Adipocyte (in vitro differentiated cells): Measurements from ENCODE around the gene BPIFB2.

Experiments used
- DNase-seq: peaks from one replicate; pipeline ENCODE4 v3.0.0-alpha.2; 2015; ENCODE audit warnings: low read depth
- H3K27me3 ChIP-seq: replicated peaks from 2 replicates; pipeline ENCODE4 v1.7.0; 2013; ENCODE audit warnings: mild to moderate bottlenecking, low read length, moderate library complexity; ENCODE audit not compliant: control insufficient read depth, insufficient read depth
- H3K36me3 ChIP-seq: 2 replicates; pipeline ENCODE4 v1.7.0; 2013; ENCODE audit warnings: low read length, mild to moderate bottlenecking, moderate library complexity; ENCODE audit not compliant: control insufficient read depth, insufficient read depth, severe bottlenecking
- H3K4me1 ChIP-seq: 2 replicates; pipeline ENCODE4 v1.7.0; 2013; ENCODE audit warnings: mild to moderate bottlenecking, low read length, moderate library complexity; ENCODE audit not compliant: control insufficient read depth, insufficient read depth
- H3K4me3 ChIP-seq: 2 replicates; pipeline ENCODE4 v1.7.0; 2013; ENCODE audit warnings: mild to moderate bottlenecking, low read length, moderate library complexity
- H3K9ac ChIP-seq: 2 replicates; pipeline ENCODE4 v1.7.0; 2013; ENCODE audit warnings: mild to moderate bottlenecking, low read length, moderate library complexity
- H3K9me3 ChIP-seq: 2 replicates; pipeline ENCODE4 v1.7.0; 2013; ENCODE audit warnings: mild to moderate bottlenecking, low read length, moderate library complexity; ENCODE audit not compliant: control insufficient read depth

Gene BPIFB2

GRCh38 chr20:33004141-33004751, 3.3 kb upstream of the BPIFB2 start, which contains the start of gene SUN5:
TSS of gene SUN5 (minus strand) at chr20:33004433. CDS start at chr20:33004340, 93 bp downstream.
- Histone ChIP-seq H3K4me1 (no peaks in the 10 kb centered on the region), H3K4me3 (no peak within 1 kb of the TSS), H3K36me3 (no peaks in the 10 kb centered on the region), H3K9me3 (peaks cover 6% of the 10 kb centered on the region), H3K27me3 (peaks cover 31% of the 10 kb centered on the region), H3K9ac (no peak within 1 kb of the TSS)
- DNase-seq = no peak

GRCh38 chr20:33005132-33005566, 2.4 kb upstream of the BPIFB2 start:
- H3K4me3 ChIP-seq = no peak overlapping the region
- peaks cover 36% of the 10 kb centered on the region for H3K27me3 ChIP-seq
- no peak for DNase-seq
- H3K4me1 ChIP-seq = no peaks in the 10 kb centered on the region
- no peak overlapping the region for H3K9ac ChIP-seq
- H3K9me3 ChIP-seq = peaks cover 6% of the 10 kb centered on the region
- no peaks in the 10 kb centered on the region for H3K36me3 ChIP-seq

- DNase-seq = no peak
- Histone ChIP-seq H3K36me3 (no peaks in the 10 kb centered on the region), H3K9ac (no peak overlapping the region)
Measured at GRCh38 chr20:33005908-33006775, 1.4 kb upstream of the BPIFB2 start.

GRCh38 chr20:33006776-33007375, 628 bp upstream of the BPIFB2 start:
- Histone ChIP-seq H3K4me3 (no peak overlapping the region), H3K27me3 (peaks cover 44% of the 10 kb centered on the region), H3K4me1 (no peaks in the 10 kb centered on the region), H3K36me3 (no peaks in the 10 kb centered on the region), H3K9me3 (peaks cover 6% of the 10 kb centered on the region), H3K9ac (no peak overlapping the region)
- no peak for DNase-seq

More at GRCh38 chr20:33005908-33006775, 1.4 kb upstream of the BPIFB2 start:
- Histone ChIP-seq H3K9me3 (peaks cover 6% of the 10 kb centered on the region), H3K4me1 (no peaks in the 10 kb centered on the region), H3K27me3 (peaks cover 41% of the 10 kb centered on the region), H3K4me3 (no peak overlapping the region)

- H3K9ac ChIP-seq = no peak overlapping the region
- no peak for DNase-seq
- peaks cover 6% of the 10 kb centered on the region for H3K9me3 ChIP-seq
- H3K27me3 ChIP-seq = peaks cover 55% of the 10 kb centered on the region
- no peak overlapping the region for H3K4me3 ChIP-seq
- no peaks in the 10 kb centered on the region for H3K36me3 ChIP-seq
- H3K4me1 ChIP-seq = no peaks in the 10 kb centered on the region
Measured at GRCh38 chr20:33008336-33009213, 1.1 kb downstream of the BPIFB2 start.

GRCh38 chr20:33009214-33010132, 2.0 kb downstream of the BPIFB2 start:
- DNase-seq = no peak
- Histone ChIP-seq H3K27me3 (peaks cover 62% of the 10 kb centered on the region), H3K9ac (no peak overlapping the region), H3K4me1 (no peaks in the 10 kb centered on the region), H3K9me3 (peaks cover 6% of the 10 kb centered on the region), H3K36me3 (no peaks in the 10 kb centered on the region), H3K4me3 (no peak overlapping the region)

GRCh38 chr20:33010133-33010504, 2.6 kb downstream of the BPIFB2 start:
- no peaks in the 10 kb centered on the region for H3K36me3 ChIP-seq
- H3K9me3 ChIP-seq = peaks cover 4% of the 10 kb centered on the region
- no peak for DNase-seq
- H3K4me1 ChIP-seq = peaks cover 3% of the 10 kb centered on the region
- no peak overlapping the region for H3K9ac ChIP-seq
- peaks cover 68% of the 10 kb centered on the region for H3K27me3 ChIP-seq
- no peak overlapping the region for H3K4me3 ChIP-seq

- Histone ChIP-seq H3K9ac (no peak overlapping the region), H3K4me3 (no peak overlapping the region), H3K36me3 (no peaks in the 10 kb centered on the region), H3K4me1 (peaks cover 7% of the 10 kb centered on the region), H3K27me3 (peaks cover 75% of the 10 kb centered on the region), H3K9me3 (no peaks in the 10 kb centered on the region)
- DNase-seq = no peak
Measured at GRCh38 chr20:33010674-33011449, 3.4 kb downstream of the BPIFB2 start.

- Histone ChIP-seq H3K36me3 (no peaks in the 10 kb centered on the region), H3K4me3 (no peak overlapping the region), H3K27me3 (peaks cover 92% of the 10 kb centered on the region), H3K9ac (no peak overlapping the region), H3K9me3 (no peaks in the 10 kb centered on the region), H3K4me1 (peaks cover 7% of the 10 kb centered on the region)
- DNase-seq = no peak
Measured at GRCh38 chr20:33012327-33013189, 5.1 kb downstream of the BPIFB2 start.
